Measurements from ENCODE around the gene CDK5RAP3.
"Not testable (repeated sequence)": the region's sequence is repeated elsewhere in the genome, so short reads cannot be mapped to it uniquely, and the experiment has no call there.

CDK5RAP3 gene, protein sequence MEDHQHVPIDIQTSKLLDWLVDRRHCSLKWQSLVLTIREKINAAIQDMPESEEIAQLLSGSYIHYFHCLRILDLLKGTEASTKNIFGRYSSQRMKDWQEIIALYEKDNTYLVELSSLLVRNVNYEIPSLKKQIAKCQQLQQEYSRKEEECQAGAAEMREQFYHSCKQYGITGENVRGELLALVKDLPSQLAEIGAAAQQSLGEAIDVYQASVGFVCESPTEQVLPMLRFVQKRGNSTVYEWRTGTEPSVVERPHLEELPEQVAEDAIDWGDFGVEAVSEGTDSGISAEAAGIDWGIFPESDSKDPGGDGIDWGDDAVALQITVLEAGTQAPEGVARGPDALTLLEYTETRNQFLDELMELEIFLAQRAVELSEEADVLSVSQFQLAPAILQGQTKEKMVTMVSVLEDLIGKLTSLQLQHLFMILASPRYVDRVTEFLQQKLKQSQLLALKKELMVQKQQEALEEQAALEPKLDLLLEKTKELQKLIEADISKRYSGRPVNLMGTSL

GRCh38 chr17:47970725-47971499, at the start of gene CDK5RAP3:
TSS of gene CDK5RAP3 (plus strand) at chr17:47971113. CDS start at chr17:47971147, 34 bp downstream.
- in situ Hi-C loops (cut with MboI; ENCODE audit: low sequenced_read_pairs) = no loop called here

DNA sequence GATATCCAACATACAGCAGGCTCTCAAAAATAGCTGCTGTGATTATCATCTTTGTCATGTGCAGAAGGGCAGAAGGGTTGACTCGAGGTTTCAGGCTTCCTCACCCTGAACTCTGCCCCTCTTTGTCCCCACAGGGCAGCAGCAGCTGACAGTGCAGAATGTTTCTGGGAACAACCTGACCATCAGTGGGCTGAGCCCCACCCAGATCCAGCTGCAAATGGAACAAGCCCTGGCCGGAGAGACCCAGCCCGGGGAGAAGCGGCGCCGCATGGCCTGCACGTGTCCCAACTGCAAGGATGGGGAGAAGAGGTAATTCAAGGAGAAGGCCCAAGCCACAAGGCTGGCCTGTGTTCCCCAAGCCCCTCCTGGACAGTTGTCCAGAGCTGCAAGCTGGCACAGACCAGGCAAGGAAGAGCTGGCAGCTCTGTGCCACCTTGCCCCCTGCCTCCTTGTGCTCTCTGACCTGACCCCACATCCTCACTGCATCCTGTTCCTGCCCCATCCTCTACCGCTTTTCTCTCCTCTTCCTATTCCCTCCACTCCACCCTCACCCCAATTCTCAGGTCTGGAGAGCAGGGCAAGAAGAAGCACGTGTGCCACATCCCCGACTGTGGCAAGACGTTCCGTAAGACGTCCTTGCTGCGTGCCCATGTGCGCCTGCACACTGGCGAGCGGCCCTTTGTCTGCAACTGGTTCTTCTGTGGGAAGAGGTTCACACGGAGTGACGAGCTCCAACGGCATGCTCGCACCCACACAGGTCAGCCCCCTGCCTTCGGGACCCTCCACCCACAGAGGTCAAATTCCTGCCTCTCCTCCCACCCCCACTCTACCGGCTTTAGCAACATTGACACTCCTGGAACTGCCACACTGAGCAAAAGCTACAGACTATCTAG, 45.9 kb upstream of the CDK5RAP3 start:
- in situ Hi-C loops (cut with MboI; ENCODE audit: low sequenced_read_pairs) = no loop called here

GRCh38 chr17:47925678-47925988, 45.3 kb upstream of the CDK5RAP3 start:
- in situ Hi-C loops (cut with MboI; ENCODE audit: low sequenced_read_pairs) = no loop called here

GRCh38 chr17:47927821-47928400, 43.0 kb upstream of the CDK5RAP3 start:
- in situ Hi-C loops (cut with MboI; ENCODE audit: low sequenced_read_pairs) = no loop called here

GRCh38 chr17:47928415-47928814, 42.5 kb upstream of the CDK5RAP3 start:
- in situ Hi-C loops (cut with MboI; ENCODE audit: low sequenced_read_pairs) = no loop called here

- in situ Hi-C loops (cut with MboI; ENCODE audit: low sequenced_read_pairs) = no loop called here
These were observed 41.5 kb upstream of the CDK5RAP3 start for GRCh38 chr17:47929218-47930000.

- in situ Hi-C loops (cut with MboI; ENCODE audit: low sequenced_read_pairs) = no loop called here
These were observed 39.1 kb upstream of the CDK5RAP3 start for GRCh38 chr17:47931848-47932247.

DNA sequence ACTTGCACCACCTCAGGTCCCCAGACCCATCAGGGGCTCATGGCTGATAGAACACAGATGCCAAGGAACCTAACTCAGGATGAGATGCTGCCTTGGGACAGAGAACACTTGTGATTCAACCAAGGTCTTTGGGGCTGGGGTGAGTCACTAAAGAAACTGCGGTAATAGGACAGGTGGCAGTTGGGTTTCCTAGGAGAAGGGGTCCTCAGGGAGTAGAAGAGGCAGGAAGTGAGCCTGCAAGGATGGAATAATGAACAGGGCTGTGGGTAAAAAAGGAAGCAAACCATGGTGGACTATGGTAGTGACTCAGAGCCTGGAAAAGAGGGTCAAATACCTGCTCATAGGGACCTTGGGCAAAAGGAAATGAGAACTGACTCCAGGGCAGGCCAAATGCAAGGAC, 36.1 kb upstream of the CDK5RAP3 start:
- in situ Hi-C loops (cut with MboI; ENCODE audit: low sequenced_read_pairs) = no loop called here

DNA sequence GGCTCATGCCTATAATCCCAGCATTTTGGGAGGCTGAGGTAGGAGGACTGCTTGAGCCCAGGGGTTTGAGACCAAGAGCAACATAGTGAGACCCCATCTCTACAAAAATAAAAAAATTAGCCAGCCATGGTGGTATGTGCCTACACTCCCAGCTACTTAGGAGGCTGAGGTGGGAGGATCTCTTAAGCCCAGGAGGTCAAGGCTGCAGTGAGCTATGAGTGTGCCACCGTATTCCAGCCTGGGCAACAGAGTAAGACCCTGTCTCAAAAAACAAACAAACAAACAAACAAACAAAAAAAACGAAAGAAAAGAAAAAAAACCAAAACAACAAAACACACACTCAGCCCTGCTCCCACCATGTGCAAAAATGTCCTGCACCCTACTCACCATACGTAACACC, 35.4 kb upstream of the CDK5RAP3 start:
- in situ Hi-C loops (cut with MboI; ENCODE audit: low sequenced_read_pairs) = not testable (repeated sequence)

DNA sequence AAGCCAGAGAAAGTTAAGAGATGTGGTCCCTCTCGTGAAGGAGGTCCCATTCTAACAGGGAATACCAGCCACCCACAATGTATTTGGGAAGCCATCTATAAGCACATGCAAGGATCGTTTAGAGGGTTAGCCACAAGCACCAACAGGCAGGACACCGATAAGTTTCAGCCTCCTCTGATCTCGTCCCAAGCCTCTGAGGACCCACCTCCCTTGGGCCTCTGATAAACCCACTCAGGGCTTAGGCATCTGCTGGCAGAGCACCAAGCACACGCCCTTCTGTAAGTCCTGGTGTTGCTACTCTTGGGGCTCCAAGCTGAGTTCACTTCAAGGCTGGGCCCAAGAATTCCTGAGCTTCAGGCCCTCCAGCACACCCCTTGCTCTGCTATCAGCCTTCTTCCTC, 35.0 kb upstream of the CDK5RAP3 start:
- in situ Hi-C loops (cut with MboI; ENCODE audit: low sequenced_read_pairs) = no loop called here

- in situ Hi-C loops (cut with MboI; ENCODE audit: low sequenced_read_pairs) = no loop called here
These were observed 33.0 kb upstream of the CDK5RAP3 start for GRCh38 chr17:47937941-47938340.

- in situ Hi-C loops (cut with MboI; ENCODE audit: low sequenced_read_pairs) = no loop called here
These were observed 29.4 kb upstream of the CDK5RAP3 start, which contains the start of gene PNPO for GRCh38 chr17:47941246-47942095. TSS of gene PNPO (plus strand) at chr17:47941571. CDS start at chr17:47941676, 105 bp downstream.

- in situ Hi-C loops (cut with MboI; ENCODE audit: low sequenced_read_pairs) = no loop called here
These were observed 28.8 kb upstream of the CDK5RAP3 start for GRCh38 chr17:47942096-47942510.

DNA sequence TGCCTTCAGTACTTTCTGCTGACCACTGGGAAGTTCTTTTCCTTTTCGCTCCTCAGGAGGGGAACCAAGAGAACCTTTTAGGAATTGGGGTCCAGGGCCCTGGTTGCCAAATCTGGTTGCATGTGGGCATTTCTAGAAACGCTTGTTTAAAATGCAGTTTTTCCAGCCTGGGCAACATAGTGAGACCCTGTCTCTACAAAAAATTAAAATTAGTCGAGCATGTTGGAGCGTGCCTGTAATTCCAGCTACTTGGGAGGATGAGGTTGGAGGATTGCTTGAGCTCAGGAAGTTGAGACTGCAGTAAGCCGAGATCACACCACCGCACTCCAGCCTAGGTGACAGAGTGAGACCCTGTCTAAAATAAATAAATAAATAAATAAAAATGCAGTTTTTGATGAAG, 28.3 kb upstream of the CDK5RAP3 start:
- in situ Hi-C loops (cut with MboI; ENCODE audit: low sequenced_read_pairs) = no loop called here

GRCh38 chr17:47945080-47945479, 25.8 kb upstream of the CDK5RAP3 start:
- in situ Hi-C loops (cut with MboI; ENCODE audit: low sequenced_read_pairs) = no loop called here

DNA sequence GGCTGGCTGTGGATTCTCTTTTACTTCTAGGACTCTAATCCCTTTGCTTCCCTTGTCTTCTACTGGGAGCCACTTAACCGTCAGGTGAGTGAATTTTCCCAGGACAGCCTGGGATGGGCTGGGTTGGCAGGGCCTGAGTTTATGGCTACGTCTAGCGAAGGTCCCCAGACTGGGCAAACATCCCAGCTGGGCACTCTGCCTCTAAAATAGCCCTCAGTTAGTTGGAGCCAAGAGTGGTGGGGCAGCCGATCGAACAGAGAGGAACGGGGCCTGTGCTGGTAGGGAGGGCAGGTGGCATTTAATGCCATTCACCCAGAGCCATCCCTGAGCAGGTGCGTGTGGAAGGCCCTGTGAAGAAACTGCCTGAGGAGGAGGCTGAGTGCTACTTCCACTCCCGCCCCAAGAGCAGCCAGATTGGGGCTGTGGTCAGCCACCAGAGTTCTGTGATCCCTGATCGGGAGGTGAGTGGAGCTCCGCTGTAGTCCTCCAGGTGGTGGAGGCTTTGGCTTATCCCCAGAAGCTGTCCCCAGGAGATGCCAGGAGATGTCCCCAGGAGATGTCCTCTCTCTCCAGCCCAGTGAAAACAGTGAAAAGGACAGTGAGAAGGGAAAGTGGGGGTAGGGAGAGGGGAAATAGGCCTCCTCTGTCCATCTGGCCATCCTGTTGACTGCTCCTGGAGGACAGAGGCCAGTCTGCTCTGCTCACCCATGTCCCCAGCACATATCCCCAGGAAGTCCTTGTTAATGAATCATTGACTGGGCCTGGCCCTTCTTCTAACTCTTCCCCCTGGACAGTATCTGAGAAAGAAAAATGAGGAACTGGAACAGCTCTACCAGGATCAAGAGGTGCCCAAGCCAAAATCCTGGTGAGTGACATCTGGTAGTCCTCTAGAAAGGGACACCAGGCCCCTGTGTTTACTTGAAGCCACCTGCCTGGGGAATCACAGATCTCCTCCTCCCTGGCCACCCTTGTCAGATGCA, 25.1 kb upstream of the CDK5RAP3 start:
- in situ Hi-C loops (cut with MboI; ENCODE audit: low sequenced_read_pairs) = no loop called here

GRCh38 chr17:47946516-47946915, 24.4 kb upstream of the CDK5RAP3 start:
- in situ Hi-C loops (cut with MboI; ENCODE audit: low sequenced_read_pairs) = no loop called here

DNA sequence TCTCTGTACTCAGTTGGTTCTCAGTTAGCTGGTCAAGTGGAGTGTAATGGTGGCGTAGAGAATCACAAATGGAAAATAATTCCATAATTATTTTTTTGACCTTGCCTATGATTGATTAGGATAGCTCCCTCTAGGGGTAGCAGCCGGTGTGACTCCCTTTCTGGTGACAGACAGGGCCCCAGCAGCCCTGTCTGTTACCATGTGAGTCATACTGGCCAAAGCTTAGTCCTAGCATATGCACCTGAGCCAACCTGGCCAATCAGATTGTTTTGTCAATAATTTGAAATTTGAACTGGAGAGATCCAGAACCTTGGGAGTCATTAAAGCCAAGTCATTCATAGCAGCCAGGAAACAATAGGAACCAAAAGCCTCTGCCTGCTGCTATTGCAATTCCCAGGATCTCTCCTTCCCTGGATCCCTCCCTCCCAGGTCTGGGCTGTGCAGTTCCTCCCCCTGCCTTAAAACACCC, 23.9 kb upstream of the CDK5RAP3 start:
- in situ Hi-C loops (cut with MboI; ENCODE audit: low sequenced_read_pairs) = no loop called here
